Measurements from ENCODE around the gene TP53.
A peak's percentile ranks its signal among the peaks of the same experiment; 100 is the strongest.

Gene TP53

DNA sequence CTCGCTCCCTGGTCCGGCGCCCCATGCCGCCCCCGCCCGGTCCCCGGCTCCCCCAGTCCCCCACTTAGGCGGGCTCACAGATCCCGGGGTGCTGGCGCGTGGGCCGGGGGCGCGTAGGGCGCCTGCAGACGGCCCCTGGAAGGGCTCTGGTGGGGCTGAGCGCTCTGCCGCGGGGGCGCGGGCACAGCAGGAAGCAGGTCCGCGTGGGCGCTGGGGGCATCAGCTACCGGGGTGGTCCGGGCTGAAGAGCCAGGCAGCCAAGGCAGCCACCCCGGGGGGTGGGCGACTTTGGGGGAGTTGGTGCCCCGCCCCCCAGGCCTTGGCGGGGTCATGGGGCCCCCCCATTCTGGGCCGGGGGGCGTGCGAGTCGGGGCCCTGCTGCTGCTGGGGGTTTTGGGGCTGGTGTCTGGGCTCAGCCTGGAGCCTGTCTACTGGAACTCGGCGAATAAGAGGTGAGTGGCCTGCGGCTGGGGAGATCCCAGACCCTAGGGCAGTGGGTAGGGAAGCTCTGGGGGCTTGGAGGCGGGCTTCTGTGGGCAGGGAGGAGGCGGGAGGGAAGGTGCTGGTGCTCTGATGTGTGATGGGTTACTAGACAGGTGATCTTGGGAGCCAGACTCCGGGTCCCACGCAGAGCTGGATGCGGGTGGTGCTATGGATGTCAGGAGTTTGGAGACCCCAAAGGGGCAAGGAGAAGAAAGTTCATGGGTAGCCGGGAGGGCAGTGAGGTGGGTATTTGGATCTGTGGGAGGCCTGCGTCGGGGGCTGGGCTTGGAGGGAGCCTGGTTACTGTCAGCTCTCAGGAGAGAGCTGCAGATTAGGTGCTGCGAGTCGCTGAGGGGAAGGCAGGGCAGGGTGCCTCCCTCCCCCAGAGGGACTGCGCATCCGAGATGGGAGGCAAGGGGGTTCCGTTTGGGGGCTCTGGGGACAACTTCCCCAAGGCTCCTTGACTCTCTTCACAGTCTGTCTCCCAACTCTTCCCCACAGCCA lies 18.3 kb upstream of the TP53 start (continued):
- peak; percentile 22; the same call in 1 of the 2 replicates for TF ChIP-seq ZNF600 (tag by site-specific recombination; IDR thresholded peaks at IDR 0.05)
- TF ChIP-seq PRDM10 (tag by site-specific recombination; IDR thresholded peaks at IDR 0.05), result no peak
- peak; percentile 74 for TF ChIP-seq GLIS2 (tag by site-specific recombination; IDR thresholded peaks at IDR 0.05)
- TF ChIP-seq ZIC2 (tag by site-specific recombination; IDR thresholded peaks at IDR 0.05), result peak; percentile 70
- TF ChIP-seq, protein P1, sequence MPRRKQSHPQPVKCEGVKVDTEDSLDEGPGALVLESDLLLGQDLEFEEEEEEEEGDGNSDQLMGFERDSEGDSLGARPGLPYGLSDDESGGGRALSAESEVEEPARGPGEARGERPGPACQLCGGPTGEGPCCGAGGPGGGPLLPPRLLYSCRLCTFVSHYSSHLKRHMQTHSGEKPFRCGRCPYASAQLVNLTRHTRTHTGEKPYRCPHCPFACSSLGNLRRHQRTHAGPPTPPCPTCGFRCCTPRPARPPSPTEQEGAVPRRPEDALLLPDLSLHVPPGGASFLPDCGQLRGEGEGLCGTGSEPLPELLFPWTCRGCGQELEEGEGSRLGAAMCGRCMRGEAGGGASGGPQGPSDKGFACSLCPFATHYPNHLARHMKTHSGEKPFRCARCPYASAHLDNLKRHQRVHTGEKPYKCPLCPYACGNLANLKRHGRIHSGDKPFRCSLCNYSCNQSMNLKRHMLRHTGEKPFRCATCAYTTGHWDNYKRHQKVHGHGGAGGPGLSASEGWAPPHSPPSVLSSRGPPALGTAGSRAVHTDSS (tag by site-specific recombination; IDR thresholded peaks at IDR 0.05), result no peak
- TF ChIP-seq ZNF449 (tag by site-specific recombination; IDR thresholded peaks at IDR 0.05), result peak; percentile 57; the same call in 1 of the 2 replicates
- TF ChIP-seq ZNF302 (tag by site-specific recombination; IDR thresholded peaks at IDR 0.05; ENCODE audit: low read depth), result no peak
- TF ChIP-seq WT1 (tag by site-specific recombination; IDR thresholded peaks at IDR 0.05), result no peak
- TF ChIP-seq, protein P2, sequence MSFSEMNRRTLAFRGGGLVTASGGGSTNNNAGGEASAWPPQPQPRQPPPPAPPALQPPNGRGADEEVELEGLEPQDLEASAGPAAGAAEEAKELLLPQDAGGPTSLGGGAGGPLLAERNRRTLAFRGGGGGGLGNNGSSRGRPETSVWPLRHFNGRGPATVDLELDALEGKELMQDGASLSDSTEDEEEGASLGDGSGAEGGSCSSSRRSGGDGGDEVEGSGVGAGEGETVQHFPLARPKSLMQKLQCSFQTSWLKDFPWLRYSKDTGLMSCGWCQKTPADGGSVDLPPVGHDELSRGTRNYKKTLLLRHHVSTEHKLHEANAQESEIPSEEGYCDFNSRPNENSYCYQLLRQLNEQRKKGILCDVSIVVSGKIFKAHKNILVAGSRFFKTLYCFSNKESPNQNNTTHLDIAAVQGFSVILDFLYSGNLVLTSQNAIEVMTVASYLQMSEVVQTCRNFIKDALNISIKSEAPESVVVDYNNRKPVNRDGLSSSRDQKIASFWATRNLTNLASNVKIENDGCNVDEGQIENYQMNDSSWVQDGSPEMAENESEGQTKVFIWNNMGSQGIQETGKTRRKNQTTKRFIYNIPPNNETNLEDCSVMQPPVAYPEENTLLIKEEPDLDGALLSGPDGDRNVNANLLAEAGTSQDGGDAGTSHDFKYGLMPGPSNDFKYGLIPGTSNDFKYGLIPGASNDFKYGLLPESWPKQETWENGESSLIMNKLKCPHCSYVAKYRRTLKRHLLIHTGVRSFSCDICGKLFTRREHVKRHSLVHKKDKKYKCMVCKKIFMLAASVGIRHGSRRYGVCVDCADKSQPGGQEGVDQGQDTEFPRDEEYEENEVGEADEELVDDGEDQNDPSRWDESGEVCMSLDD (tag by site-specific recombination; IDR thresholded peaks at IDR 0.05), result peak; percentile 97
- no peak for TF ChIP-seq ZNF544 (tag by site-specific recombination; IDR thresholded peaks at IDR 0.05)
- TF ChIP-seq SP2 (tag by site-specific recombination; IDR thresholded peaks at IDR 0.05), result peak; percentile 58
- peak; percentile 92 for TF ChIP-seq ZFHX2 (tag by site-specific recombination; conservative IDR thresholded peaks at IDR 0.05)
- TF ChIP-seq ZNF549 (tag by site-specific recombination; IDR thresholded peaks at IDR 0.05), result no peak
- TF ChIP-seq ZNF660 (tag by site-specific recombination; IDR thresholded peaks at IDR 0.05), result 0 out of 2 replicates have a peak, but pooled peaks have one; percentile 3
- TF ChIP-seq, protein P3, sequence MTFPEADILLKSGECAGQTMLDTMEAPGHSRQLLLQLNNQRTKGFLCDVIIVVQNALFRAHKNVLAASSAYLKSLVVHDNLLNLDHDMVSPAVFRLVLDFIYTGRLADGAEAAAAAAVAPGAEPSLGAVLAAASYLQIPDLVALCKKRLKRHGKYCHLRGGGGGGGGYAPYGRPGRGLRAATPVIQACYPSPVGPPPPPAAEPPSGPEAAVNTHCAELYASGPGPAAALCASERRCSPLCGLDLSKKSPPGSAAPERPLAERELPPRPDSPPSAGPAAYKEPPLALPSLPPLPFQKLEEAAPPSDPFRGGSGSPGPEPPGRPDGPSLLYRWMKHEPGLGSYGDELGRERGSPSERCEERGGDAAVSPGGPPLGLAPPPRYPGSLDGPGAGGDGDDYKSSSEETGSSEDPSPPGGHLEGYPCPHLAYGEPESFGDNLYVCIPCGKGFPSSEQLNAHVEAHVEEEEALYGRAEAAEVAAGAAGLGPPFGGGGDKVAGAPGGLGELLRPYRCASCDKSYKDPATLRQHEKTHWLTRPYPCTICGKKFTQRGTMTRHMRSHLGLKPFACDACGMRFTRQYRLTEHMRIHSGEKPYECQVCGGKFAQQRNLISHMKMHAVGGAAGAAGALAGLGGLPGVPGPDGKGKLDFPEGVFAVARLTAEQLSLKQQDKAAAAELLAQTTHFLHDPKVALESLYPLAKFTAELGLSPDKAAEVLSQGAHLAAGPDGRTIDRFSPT (tag by site-specific recombination; IDR thresholded peaks at IDR 0.05), result 0 out of 2 replicates have a peak, but pooled peaks have one; percentile 36
- no peak for TF ChIP-seq ZNF580 (tag by site-specific recombination; IDR thresholded peaks at IDR 0.05)
- TF ChIP-seq ZNF488 (tag by site-specific recombination; IDR thresholded peaks at IDR 0.05), result no peak
- TF ChIP-seq GLIS1 (tag by site-specific recombination; IDR thresholded peaks at IDR 0.05), result peak; percentile 34
- peak; percentile 93 for TF ChIP-seq EGR2 (tag by site-specific recombination; IDR thresholded peaks at IDR 0.05; ENCODE audit: low read depth)
- TF ChIP-seq ZSCAN23 (tag by site-specific recombination; IDR thresholded peaks at IDR 0.05), result no peak
- peak; percentile 38; the same call in 1 of the 2 replicates for TF ChIP-seq ZBTB17 (tag by site-specific recombination; IDR thresholded peaks at IDR 0.05)
- no peak for TF ChIP-seq ZNF214 (tag by site-specific recombination; IDR thresholded peaks at IDR 0.05; ENCODE audit: borderline replicate concordance)
- 0 out of 2 replicates have a peak, but pooled peaks have one; percentile 0 for TF ChIP-seq ZNF391 (tag by site-specific recombination; IDR thresholded peaks at IDR 0.05; ENCODE audit: borderline replicate concordance, low read depth)
- peak; percentile 61 for TF ChIP-seq ZNF335 (tag by site-specific recombination; conservative IDR thresholded peaks at IDR 0.05)
